IPS-18c (cell line): Measurements from ENCODE around the gene NUP160.
A peak's percentile ranks its signal among the peaks of the same experiment; 100 is the strongest.
"Not testable (repeated sequence)": the region's sequence is repeated elsewhere in the genome, so short reads cannot be mapped to it uniquely, and the experiment has no call there.

Source experiments
- H3K4me3 ChIP-seq: 2 replicates; pipeline ENCODE4 v1.7.0; 2013; ENCODE audit warnings: low read depth, mild to moderate bottlenecking, low read length, moderate library complexity; ENCODE audit not compliant: insufficient read depth
- H3K9me3 ChIP-seq: one replicate; pipeline ENCODE4 v1.6.1; 2013; ENCODE audit warnings: mild to moderate bottlenecking, low read length, moderate library complexity; ENCODE audit not compliant: control insufficient read depth, insufficient read depth

Gene NUP160

GRCh38 chr11:47775240-47775869 lies 72.8 kb downstream of the NUP160 start:
- no peak overlapping the region for H3K4me3 ChIP-seq
- no peaks in the 10 kb centered on the region for H3K9me3 ChIP-seq

- Histone ChIP-seq H3K4me3 (no peak overlapping the region), H3K9me3 (no peaks in the 10 kb centered on the region)
Observed at GRCh38 chr11:47773882-47774281, 74.3 kb downstream of the NUP160 start.

- not testable (repeated sequence) for H3K4me3 ChIP-seq, H3K9me3 ChIP-seq
Observed at GRCh38 chr11:47769556-47769955, 78.6 kb downstream of the NUP160 start.

GRCh38 chr11:47768101-47768612 lies 80.0 kb downstream of the NUP160 start:
- Histone ChIP-seq H3K4me3 (peak overlapping the region; percentile 73), H3K9me3 (no peaks in the 10 kb centered on the region)

- peak overlapping the region; percentile 86 for H3K4me3 ChIP-seq
- H3K9me3 ChIP-seq: no peaks in the 10 kb centered on the region
Observed at GRCh38 chr11:47766509-47767227, 81.5 kb downstream of the NUP160 start.

GRCh38 chr11:47765086-47765485 lies 83.1 kb downstream of the NUP160 start:
- Histone ChIP-seq H3K9me3 (no peaks in the 10 kb centered on the region), H3K4me3 (no peak overlapping the region)

- H3K4me3 ChIP-seq, H3K9me3 ChIP-seq: not testable (repeated sequence)
Observed at GRCh38 chr11:47759291-47759690, 88.9 kb downstream of the NUP160 start.

GRCh38 chr11:47756208-47756607 lies 91.9 kb downstream of the NUP160 start:
- no peaks in the 10 kb centered on the region for H3K9me3 ChIP-seq
- H3K4me3 ChIP-seq: no peak overlapping the region

GRCh38 chr11:47750725-47751124 lies 97.4 kb downstream of the NUP160 start:
- H3K4me3 ChIP-seq: no peak overlapping the region
- H3K9me3 ChIP-seq: no peaks in the 10 kb centered on the region

- not testable (repeated sequence) for H3K9me3 ChIP-seq, H3K4me3 ChIP-seq
Observed at GRCh38 chr11:47742494-47742893, 105.7 kb downstream of the NUP160 start.

- H3K4me3 ChIP-seq, H3K9me3 ChIP-seq: not testable (repeated sequence)
Observed at GRCh38 chr11:47737817-47738216, 110.3 kb downstream of the NUP160 start.

- Histone ChIP-seq H3K4me3 (no peak overlapping the region), H3K9me3 (no peaks in the 10 kb centered on the region)
Observed at GRCh38 chr11:47732271-47732670, 115.9 kb downstream of the NUP160 start.

GRCh38 chr11:47731475-47731874 lies 116.7 kb downstream of the NUP160 start:
- H3K4me3 ChIP-seq: no peak overlapping the region

More at GRCh38 chr11:47731475-47731874, 116.7 kb downstream of the NUP160 start:
- H3K9me3 ChIP-seq: no peaks in the 10 kb centered on the region
